Smooth muscle cell (in vitro differentiated cells): Measurements from ENCODE around the gene ADNP. TPM values are rescaled to one million over a fixed set of nuclear protein-coding genes. Genes with fewer than 3 reads are reported as not detected.
A peak's percentile ranks its signal among the peaks of the same experiment; 100 is the strongest.

Experiments
- DNase-seq: peaks from one replicate; lab custom pipeline; 2025; ENCODE audit not compliant: unreplicated experiment; lab: John Stamatoyannopoulos, UW
- H2AFZ ChIP-seq: fragments of 200-600 bp; sonication (generic); 2 replicates; pipeline ENCODE4 v1.6.0; 2016; ENCODE audit warnings: antibody characterized with exemption, low read depth, mild to moderate bottlenecking
- H3F3A ChIP-seq: fragments of 200-600 bp; sonication (generic); 2 replicates; pipeline ENCODE4 v1.6.0; 2017; ENCODE audit warnings: antibody characterized with exemption, low read depth
- H3K27ac ChIP-seq: fragments of 200-600 bp; sonication (generic); 2 replicates; pipeline ENCODE4 v1.5.1; 2016; ENCODE audit warnings: low read depth, mild to moderate bottlenecking
- H3K27me3 ChIP-seq: fragments of 200-600 bp; sonication (generic); 2 replicates; pipeline ENCODE4 v1.6.1; 2016; ENCODE audit warnings: low read depth, mild to moderate bottlenecking
- H3K36me3 ChIP-seq: fragments of 200-600 bp; sonication (generic); 2 replicates; pipeline ENCODE4 v1.5.1; 2016; ENCODE audit warnings: low read depth
- H3K4me1 ChIP-seq: fragments of 200-600 bp; sonication (generic); 2 replicates; pipeline ENCODE4 v1.5.1; 2016; ENCODE audit warnings: low read depth
- H3K4me2 ChIP-seq: fragments of 200-600 bp; sonication (generic); 2 replicates; pipeline ENCODE4 v1.6.0; 2016; ENCODE audit warnings: mild to moderate bottlenecking
- H3K4me3 ChIP-seq: fragments of 200-600 bp; sonication (generic); 2 replicates; pipeline ENCODE4 v1.5.1; 2016; ENCODE audit warnings: mild to moderate bottlenecking
- H3K79me2 ChIP-seq: fragments of 200-600 bp; sonication (generic); 2 replicates; pipeline ENCODE4 v1.6.0; 2016; ENCODE audit warnings: low read depth, mild to moderate bottlenecking
- H3K9ac ChIP-seq: fragments of 200-600 bp; sonication (generic); 2 replicates; pipeline ENCODE4 v1.6.0; 2016; ENCODE audit warnings: low read depth
- H3K9me3 ChIP-seq: fragments of 200-600 bp; sonication (generic); replicated peaks from 2 replicates; pipeline ENCODE4 v1.5.1; 2016; ENCODE audit warnings: low read depth
- H4K20me1 ChIP-seq: fragments of 200-600 bp; sonication (generic); 2 replicates; pipeline ENCODE4 v1.6.0; 2016; ENCODE audit warnings: low read depth
- WGBS: methylation state at CpG from one replicate; pipeline ENCODE4 v1.1.7; 2016; ENCODE audit warnings: low lambda C conversion rate; 5-methylcytosine and 5-hydroxymethylcytosine counted together
- polyA plus RNA-seq: library from polyadenylated mRNA; unstranded; fragments of >200 nt; fragmentation: Nextera tagmentation; extraction: Ambion mirVana; gene quantifications from 2 replicates; pipeline ENCODE4 v1.2.1, GENCODE V29; 2016
- total RNA-seq: library from RNA; depleted of rRNA; stranded (reverse); fragments of >200 nt; gene quantifications from 2 replicates; pipeline ENCODE4 v1.2.3, GENCODE V29; 2014
- TF ChIP-seq, protein P1 (sequence below): fragments of 200-600 bp; sonication (generic); IDR thresholded peaks from 2 replicates; pipeline ENCODE4 v1.5.1; 2017; ENCODE audit warnings: borderline replicate concordance, mild to moderate bottlenecking, antibody characterized with exemption; ENCODE audit not compliant: insufficient read depth, poor library complexity, severe bottlenecking

ADNP gene
- total and polyA plus RNA-seq, 2 experiments from 2014 or later, result 14.2 to 57.4 TPM

DNA sequence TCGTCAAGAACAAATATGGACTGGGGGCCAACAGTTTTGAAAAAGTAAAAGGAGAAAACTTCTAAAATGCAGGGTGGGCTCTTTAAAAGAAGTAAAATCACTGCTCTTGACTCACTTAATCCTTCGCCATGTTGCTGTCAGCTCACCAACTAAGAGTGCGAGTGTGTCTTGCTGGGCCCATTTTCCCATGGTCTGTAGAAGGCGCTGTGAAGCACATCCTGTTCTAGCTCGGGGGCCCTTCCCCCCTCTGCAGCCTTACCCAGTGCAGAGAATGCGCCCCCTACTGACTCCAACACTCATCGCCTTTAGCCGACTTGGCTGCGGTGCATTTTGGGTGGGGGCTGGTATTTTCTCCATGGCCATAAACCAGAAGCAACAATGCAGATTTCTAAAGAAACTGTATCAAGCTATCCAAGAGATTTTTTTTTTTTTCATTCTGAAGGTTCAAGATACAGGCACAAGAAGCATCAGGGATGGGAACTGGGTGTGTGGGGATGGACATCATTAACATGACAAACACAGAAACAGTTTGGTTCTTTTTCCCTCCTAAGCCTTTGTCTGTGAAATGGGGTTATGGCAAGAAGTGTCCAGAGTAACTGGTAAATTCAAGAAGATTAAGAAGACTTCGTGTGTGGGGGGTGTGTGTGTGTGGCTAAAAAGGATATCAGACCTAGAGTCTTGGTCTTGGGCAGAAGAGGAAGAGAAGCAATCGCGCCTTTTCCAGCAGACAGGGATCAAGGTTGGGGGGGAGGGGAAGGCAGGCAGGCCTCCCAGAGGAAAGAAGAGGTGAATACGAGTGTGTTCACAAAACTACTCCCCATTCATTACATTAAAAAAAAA is 1.7 kb downstream of the ADNP start:
- peak overlapping the region; percentile 44 for H3K27ac ChIP-seq
- H4K20me1 ChIP-seq, result peaks cover 56% of the 10 kb centered on the region
- peak overlapping the region; percentile 91 for H3K4me2 ChIP-seq
- H3K9me3 ChIP-seq, result no peaks in the 10 kb centered on the region
- no peaks in the 10 kb centered on the region for H3K27me3 ChIP-seq
- H3F3A ChIP-seq, result peaks cover 39% of the 10 kb centered on the region
- peak; percentile 52 for DNase-seq
- TF ChIP-seq, protein P1, sequence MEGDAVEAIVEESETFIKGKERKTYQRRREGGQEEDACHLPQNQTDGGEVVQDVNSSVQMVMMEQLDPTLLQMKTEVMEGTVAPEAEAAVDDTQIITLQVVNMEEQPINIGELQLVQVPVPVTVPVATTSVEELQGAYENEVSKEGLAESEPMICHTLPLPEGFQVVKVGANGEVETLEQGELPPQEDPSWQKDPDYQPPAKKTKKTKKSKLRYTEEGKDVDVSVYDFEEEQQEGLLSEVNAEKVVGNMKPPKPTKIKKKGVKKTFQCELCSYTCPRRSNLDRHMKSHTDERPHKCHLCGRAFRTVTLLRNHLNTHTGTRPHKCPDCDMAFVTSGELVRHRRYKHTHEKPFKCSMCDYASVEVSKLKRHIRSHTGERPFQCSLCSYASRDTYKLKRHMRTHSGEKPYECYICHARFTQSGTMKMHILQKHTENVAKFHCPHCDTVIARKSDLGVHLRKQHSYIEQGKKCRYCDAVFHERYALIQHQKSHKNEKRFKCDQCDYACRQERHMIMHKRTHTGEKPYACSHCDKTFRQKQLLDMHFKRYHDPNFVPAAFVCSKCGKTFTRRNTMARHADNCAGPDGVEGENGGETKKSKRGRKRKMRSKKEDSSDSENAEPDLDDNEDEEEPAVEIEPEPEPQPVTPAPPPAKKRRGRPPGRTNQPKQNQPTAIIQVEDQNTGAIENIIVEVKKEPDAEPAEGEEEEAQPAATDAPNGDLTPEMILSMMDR, result peak; percentile 92
- no peak overlapping the region for H2AFZ ChIP-seq
- peak overlapping the region; percentile 84 for H3K4me3 ChIP-seq
- peaks cover 39% of the 10 kb centered on the region for H3K4me1 ChIP-seq
- H3K79me2 ChIP-seq, result peaks cover 60% of the 10 kb centered on the region
- H3K36me3 ChIP-seq, result peaks cover 2% of the 10 kb centered on the region
- 7% methylated on average over 13 of the region's 13 CpGs for WGBS
- H3K9ac ChIP-seq, result peak overlapping the region; percentile 78

DNA sequence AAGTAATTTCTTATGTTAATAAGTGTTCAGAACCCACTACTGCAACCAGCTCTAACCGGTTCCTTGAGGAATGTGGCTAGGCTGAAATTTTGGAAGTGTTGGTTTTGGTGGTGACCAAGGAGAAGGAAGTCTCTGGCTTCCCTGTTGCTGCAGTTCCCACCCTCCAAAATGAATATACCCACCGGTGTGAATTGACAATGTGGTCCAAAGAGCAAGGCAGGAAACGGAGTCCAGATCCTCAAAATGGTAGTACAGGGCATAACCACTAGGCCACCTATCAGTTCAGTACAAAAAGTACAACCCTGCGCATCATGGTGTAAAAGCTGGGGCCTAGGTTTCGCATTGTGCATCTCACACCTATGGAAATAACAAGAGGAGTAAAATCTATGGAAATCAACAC is 2.8 kb downstream of the ADNP start:
- Histone ChIP-seq H3F3A (peaks cover 29% of the 10 kb centered on the region), H4K20me1 (peaks cover 67% of the 10 kb centered on the region), H3K4me3 (peak overlapping the region; percentile 84), H3K9me3 (no peaks in the 10 kb centered on the region), H3K36me3 (no peaks in the 10 kb centered on the region), H3K4me2 (peak overlapping the region; percentile 91), H3K9ac (no peak overlapping the region), H3K27me3 (no peaks in the 10 kb centered on the region), H3K79me2 (peaks cover 71% of the 10 kb centered on the region), H2AFZ (no peak overlapping the region), H3K27ac (peak overlapping the region; percentile 43), H3K4me1 (peaks cover 39% of the 10 kb centered on the region)
- DNase-seq, result no peak
- WGBS, result 82% methylated on average over 5 of the region's 5 CpGs
- TF ChIP-seq, protein P1, result no peak

DNA sequence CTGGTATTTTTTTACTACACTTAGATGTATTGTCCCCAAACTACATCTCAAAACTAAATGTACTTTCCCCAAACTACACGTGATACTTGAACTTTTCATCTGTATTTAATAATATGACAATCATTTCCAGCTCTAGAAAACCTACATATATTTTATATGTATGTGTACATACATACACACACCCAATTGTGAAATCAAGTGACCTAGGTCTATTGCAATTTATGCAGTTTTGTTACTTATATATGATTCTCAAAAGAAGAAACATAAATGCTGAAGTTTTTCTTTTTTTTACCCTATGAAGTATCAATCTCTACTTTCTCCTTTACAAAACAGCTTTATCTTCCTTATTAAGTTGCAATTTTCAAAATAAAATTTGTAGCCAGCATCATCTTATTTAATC is 4.7 kb downstream of the ADNP start:
- no peaks in the 10 kb centered on the region for H3K36me3 ChIP-seq
- no peaks in the 10 kb centered on the region for H3K27me3 ChIP-seq
- WGBS, result 93% methylated on average over 1 of the region's 1 CpG
- TF ChIP-seq, protein P1, result no peak
- peak overlapping the region; percentile 27 for H3K27ac ChIP-seq
- peak overlapping the region; percentile 91 for H3K4me2 ChIP-seq
- no peak for DNase-seq
- no peak overlapping the region for H3K4me3 ChIP-seq
- peaks cover 86% of the 10 kb centered on the region for H4K20me1 ChIP-seq
- peaks cover 21% of the 10 kb centered on the region for H3F3A ChIP-seq
- H2AFZ ChIP-seq, result no peak overlapping the region
- H3K79me2 ChIP-seq, result peaks cover 90% of the 10 kb centered on the region
- peaks cover 39% of the 10 kb centered on the region for H3K4me1 ChIP-seq
- no peak overlapping the region for H3K9ac ChIP-seq
- H3K9me3 ChIP-seq, result no peaks in the 10 kb centered on the region
